ENCODE results near the gene AKR1A1.

Gene AKR1A1

DNA sequence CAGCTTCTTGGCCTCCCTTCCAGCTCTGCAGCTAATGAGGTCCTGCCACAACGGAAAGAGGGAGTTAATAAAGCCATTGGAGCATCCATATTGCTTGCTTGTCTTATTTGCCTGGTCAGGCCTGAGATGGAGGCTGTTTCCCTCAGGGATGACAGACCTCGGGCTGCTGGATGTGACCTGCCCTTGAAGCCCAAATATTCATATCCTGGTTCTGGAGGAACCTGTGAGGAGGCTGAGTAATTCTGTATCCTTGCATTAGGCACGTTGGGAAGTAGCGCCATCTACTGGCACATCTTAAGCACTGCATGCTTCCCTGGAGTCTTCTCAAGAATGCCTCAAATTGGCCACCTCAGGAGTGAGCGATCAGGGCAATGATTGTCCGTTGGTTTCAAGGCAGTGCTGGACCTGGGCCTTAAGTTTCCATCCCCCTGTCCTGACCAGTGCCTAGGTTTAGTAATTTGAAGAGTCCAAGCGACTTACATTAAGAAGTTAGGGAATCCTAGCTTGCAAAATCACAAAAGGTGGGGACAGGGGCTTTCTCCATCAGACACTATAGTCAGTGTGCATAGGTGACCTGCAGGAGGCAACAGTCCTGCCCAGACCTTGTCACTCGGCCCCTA is 19.4 kb downstream of the AKR1A1 start:
- Histone ChIP-seq H3K9me3 (ENCODE audit: severe bottlenecking) (no peaks in the 10 kb centered on the region), H3K36me3 (peaks cover 65% of the 10 kb centered on the region), H3K27ac (peak overlapping the region; percentile 50), H3K27me3 (ENCODE audit: insufficient read depth, low read depth, severe bottlenecking) (no peaks in the 10 kb centered on the region), H3K4me3 (ENCODE audit: low read depth, low read length) (no peak overlapping the region)
- DNase-seq: peak; percentile 74
- TF ChIP-seq, protein P1, sequence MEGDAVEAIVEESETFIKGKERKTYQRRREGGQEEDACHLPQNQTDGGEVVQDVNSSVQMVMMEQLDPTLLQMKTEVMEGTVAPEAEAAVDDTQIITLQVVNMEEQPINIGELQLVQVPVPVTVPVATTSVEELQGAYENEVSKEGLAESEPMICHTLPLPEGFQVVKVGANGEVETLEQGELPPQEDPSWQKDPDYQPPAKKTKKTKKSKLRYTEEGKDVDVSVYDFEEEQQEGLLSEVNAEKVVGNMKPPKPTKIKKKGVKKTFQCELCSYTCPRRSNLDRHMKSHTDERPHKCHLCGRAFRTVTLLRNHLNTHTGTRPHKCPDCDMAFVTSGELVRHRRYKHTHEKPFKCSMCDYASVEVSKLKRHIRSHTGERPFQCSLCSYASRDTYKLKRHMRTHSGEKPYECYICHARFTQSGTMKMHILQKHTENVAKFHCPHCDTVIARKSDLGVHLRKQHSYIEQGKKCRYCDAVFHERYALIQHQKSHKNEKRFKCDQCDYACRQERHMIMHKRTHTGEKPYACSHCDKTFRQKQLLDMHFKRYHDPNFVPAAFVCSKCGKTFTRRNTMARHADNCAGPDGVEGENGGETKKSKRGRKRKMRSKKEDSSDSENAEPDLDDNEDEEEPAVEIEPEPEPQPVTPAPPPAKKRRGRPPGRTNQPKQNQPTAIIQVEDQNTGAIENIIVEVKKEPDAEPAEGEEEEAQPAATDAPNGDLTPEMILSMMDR (IDR thresholded peaks at IDR 0.05; ENCODE audit: low read depth, low read length): peak; percentile 90

DNA sequence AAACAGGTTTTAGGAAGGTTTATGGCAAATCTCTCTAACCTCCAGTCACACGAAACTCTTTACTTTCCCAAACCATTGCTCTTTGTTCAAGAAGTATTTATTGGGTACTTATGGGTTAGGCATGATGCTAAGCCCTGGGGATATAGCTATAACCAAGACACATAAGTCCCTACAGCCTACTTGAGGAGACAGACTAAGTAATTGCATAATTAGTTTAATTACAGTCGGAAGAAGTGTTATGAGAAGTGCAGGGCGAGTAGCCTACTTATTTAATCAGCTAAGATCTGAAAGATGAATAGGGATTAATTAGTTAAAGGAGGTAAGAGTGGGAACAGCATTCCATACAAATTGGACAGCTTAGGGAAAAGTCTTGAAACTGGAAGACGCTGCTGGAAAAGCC is 20.0 kb downstream of the AKR1A1 start:
- TF ChIP-seq, protein P1 (IDR thresholded peaks at IDR 0.05; ENCODE audit: low read depth, low read length): no peak
- no peak overlapping the region for H3K4me3 ChIP-seq (ENCODE audit: low read depth, low read length)
- no peak for DNase-seq
- peaks cover 59% of the 10 kb centered on the region for H3K36me3 ChIP-seq
- H3K27ac ChIP-seq: peak overlapping the region; percentile 50
- H3K9me3 ChIP-seq (ENCODE audit: severe bottlenecking): no peaks in the 10 kb centered on the region
- no peaks in the 10 kb centered on the region for H3K27me3 ChIP-seq (ENCODE audit: insufficient read depth, low read depth, severe bottlenecking)

DNA sequence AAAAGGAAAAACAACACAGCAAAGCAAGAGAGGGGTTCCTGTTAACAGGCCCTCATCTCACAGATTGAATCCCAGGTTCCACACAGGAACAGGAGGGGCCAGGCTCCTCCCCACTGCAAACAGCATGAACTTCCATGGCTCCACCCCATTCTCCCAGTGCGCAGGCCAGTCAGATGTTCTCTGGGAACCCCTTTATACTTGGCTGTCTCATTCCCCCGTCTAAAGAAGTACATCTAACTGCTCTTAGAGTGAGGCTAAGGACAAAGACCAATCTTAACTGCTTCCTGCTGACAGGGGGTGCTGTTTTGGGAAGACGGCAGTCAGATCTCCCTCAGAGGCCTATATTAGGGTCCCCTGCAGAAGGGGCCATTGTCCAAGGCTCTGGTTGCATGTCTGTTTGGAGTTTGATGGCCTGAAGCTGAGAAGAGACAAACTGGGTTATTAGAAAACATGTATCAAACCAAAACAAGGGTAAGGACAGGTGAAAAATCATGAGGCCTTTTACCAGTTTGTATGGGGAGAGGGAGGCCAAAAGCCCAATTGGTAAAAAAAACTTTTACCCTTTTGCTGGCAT is 22.7 kb downstream of the AKR1A1 start:
- no peaks in the 10 kb centered on the region for H3K27me3 ChIP-seq (ENCODE audit: insufficient read depth, low read depth, severe bottlenecking)
- H3K27ac ChIP-seq: no peak overlapping the region
- TF ChIP-seq, protein P1 (IDR thresholded peaks at IDR 0.05; ENCODE audit: low read depth, low read length): peak; percentile 8; the same call in 1 of the 2 replicates
- peaks cover 35% of the 10 kb centered on the region for H3K36me3 ChIP-seq
- no peaks in the 10 kb centered on the region for H3K9me3 ChIP-seq (ENCODE audit: severe bottlenecking)
- no peak overlapping the region for H3K4me3 ChIP-seq (ENCODE audit: low read depth, low read length)
- no peak for DNase-seq

DNA sequence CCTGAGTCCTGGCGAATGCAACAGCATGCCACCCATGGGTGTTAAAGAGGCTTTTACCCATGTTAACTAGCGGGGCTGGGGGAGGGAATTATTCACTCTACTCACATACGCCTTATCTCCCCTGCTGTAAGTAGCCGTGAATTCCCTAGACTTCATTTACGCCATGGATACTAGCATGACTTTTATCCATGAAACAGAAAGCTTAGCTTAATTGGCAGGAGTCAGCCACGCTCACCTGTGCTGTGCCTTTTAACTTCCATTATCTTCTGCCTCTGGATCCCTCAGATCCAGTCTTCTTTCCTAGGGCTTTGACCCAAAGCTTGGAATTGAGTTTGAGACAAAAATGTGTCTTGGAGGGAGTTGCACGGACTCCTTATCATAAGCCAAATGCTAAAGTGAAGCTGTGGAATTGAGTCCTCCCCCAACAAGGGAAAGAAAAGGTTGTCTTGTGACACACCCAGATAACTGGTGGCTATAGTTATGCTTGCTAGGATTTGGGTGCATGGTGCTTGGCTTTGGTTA is 23.5 kb downstream of the AKR1A1 start:
- Histone ChIP-seq H3K36me3 (peaks cover 26% of the 10 kb centered on the region), H3K9me3 (ENCODE audit: severe bottlenecking) (no peaks in the 10 kb centered on the region), H3K4me3 (ENCODE audit: low read depth, low read length) (no peak overlapping the region), H3K27me3 (ENCODE audit: insufficient read depth, low read depth, severe bottlenecking) (no peaks in the 10 kb centered on the region), H3K27ac (no peak overlapping the region)
- TF ChIP-seq, protein P1 (IDR thresholded peaks at IDR 0.05; ENCODE audit: low read depth, low read length): no peak
- no peak for DNase-seq

DNA sequence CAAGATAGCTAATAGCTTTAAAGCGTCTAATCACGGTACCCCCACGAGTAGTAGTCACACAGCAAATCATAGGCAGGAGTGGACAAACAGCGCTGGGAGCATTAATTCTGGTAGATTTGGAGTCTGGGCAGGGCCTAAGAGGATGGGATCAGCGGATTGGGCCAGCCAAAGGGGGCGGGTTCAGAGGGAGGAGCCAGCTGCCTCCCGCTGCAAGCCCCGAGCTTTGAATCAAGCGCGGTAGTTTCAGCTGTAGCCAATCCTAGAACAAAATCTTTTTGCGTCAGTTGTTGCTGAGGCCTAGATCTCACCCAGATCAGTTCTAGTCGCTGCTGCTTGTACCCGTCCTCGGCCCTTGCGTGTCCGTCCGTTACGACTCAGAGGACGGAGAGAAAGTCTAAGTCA is 32.6 kb downstream of the AKR1A1 start:
- Histone ChIP-seq H3K27me3 (ENCODE audit: insufficient read depth, low read depth, severe bottlenecking) (no peaks in the 10 kb centered on the region), H3K9me3 (ENCODE audit: severe bottlenecking) (no peaks in the 10 kb centered on the region), H3K36me3 (peaks cover 35% of the 10 kb centered on the region), H3K4me3 (ENCODE audit: low read depth, low read length) (peak overlapping the region; percentile 86), H3K27ac (peak overlapping the region; percentile 99)
- DNase-seq: peak; percentile 95
- TF ChIP-seq, protein P1 (IDR thresholded peaks at IDR 0.05; ENCODE audit: low read depth, low read length): no peak

All from WERI-Rb-1 (cell line).